ENCODE measurements around the gene PAQR5. TPM values are rescaled to one million over a fixed set of nuclear protein-coding genes. Genes with fewer than 3 reads are reported as not detected.
"Not testable (repeated sequence)": the region's sequence is repeated elsewhere in the genome, so short reads cannot be mapped to it uniquely, and the experiment has no call there.

Gene PAQR5
- total and polyA plus RNA-seq, 3 donors from 2014 or later, result 0.25 to 4.5 (median 0.31) TPM

DNA sequence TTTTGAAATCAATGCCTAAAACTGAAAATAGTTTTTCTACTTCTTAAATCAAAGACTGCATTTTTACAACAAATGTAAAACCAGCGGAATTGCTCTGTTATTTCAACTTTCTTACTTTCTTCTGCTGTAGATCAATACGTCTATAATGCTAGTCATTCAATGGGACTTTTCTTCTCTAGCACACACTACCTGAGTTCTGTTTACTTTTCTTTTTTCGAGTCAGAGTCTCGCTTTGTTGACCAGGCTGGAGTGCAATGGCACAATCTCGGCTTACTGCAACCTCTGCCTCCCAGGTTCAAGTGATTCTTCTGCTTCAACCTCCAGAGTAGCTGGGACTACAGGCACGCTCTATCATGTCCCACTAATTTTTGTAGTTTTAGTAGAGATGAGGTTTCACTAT is 74.7 kb downstream of the PAQR5 start:
- H3K9me3 ChIP-seq, result no peaks in the 10 kb centered on the region
- no peak overlapping the region for H3K27ac ChIP-seq
- DNase-seq, result no peak
- intact Hi-C loops (cut with DNase I; ENCODE audit: low total_unique reads), result no loop called here
- no peak overlapping the region for H3K4me3 ChIP-seq
- 91 to 94% methylated on average over 6 of the region's 6 CpGs for WGBS, 2 donors
- no peaks in the 10 kb centered on the region for H3K27me3 ChIP-seq
- no peaks in the 10 kb centered on the region for H3K36me3 ChIP-seq (ENCODE audit: low read depth, missing control alignments)
- TF ChIP-seq POLR2A (IDR thresholded peaks at IDR 0.05), result no peak
- H3K4me1 ChIP-seq, result peaks cover 9% of the 10 kb centered on the region

DNA sequence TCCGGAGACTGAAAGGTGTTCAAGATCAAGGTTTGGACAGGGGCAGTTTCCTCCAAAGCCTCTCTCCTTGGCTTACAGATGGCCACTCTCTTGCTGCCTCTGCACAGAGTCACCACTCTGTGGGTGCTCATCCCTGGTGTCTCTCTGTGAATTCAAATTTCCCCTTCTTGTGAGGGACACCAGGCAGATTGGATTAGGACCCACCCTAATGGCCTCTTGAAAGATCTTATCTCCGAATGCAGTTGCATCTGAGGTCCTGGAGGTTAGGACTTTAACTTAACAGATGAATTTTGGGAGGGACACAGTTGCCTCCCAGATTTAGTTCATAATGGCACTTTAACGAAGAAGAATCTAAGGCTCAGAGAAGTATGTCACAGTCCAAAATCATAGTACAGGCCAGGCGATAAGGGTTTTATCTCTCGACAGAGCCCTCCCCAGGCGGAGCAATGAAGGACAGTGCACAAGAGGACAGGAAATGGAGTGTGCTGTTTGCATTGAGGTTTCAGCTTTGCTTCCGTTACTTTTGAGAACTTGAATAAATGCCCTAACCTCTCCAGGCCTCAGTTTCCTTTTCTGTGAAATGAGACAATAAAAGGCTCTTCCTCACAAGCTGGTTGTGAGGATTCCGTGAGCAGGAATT is 76.6 kb downstream of the PAQR5 start:
- intact Hi-C loops (cut with DNase I; ENCODE audit: low total_unique reads), result no loop called here

DNA sequence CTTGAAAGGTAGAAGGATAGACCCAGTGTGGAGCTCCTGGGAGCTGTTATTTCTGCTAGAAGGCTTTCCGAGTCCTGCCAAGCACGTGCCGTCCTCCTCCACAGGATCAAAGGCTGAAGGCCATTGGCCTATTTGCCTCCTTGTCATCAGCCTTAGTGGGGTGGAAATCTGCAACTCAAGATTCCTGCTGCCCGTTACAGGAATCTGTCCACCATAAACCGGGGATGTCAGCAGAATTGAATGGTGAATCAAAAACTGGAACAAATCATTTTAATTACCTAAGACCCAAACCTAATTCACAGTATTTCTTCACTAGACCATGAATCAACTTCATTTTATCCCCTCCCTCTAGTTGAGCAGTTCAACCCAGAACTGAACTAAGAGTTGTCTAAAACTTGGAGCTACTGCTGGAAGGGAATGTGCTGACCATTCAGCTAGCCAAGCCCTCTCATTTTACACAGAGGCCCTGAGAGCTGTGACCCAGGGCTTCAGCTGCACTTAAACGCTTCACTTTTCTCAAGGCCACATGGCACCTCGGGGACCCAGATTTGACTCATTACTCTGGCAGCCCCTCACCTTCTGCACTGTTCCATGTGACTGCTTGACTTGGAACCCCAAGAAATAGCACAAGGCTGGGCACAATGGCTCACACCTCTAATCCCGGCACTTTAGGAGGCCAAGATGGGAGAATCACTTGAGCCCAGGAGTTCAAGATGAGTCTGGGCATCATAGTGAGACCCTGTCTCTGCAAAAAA is 78.7 kb downstream of the PAQR5 start:
- Histone ChIP-seq H3K36me3 (ENCODE audit: low read depth, missing control alignments) (no peaks in the 10 kb centered on the region), H3K9me3 (no peaks in the 10 kb centered on the region), H3K27ac (no peak overlapping the region), H3K4me1 (peaks cover 9% of the 10 kb centered on the region), H3K27me3 (no peaks in the 10 kb centered on the region), H3K4me3 (no peak overlapping the region)
- 55 to 56% methylated on average over 8 of the region's 8 CpGs for WGBS, 2 donors
- intact Hi-C loops (cut with DNase I; ENCODE audit: low total_unique reads), result no loop called here
- DNase-seq, result no peak
- TF ChIP-seq POLR2A (IDR thresholded peaks at IDR 0.05), result no peak
- TF ChIP-seq, protein P1, sequence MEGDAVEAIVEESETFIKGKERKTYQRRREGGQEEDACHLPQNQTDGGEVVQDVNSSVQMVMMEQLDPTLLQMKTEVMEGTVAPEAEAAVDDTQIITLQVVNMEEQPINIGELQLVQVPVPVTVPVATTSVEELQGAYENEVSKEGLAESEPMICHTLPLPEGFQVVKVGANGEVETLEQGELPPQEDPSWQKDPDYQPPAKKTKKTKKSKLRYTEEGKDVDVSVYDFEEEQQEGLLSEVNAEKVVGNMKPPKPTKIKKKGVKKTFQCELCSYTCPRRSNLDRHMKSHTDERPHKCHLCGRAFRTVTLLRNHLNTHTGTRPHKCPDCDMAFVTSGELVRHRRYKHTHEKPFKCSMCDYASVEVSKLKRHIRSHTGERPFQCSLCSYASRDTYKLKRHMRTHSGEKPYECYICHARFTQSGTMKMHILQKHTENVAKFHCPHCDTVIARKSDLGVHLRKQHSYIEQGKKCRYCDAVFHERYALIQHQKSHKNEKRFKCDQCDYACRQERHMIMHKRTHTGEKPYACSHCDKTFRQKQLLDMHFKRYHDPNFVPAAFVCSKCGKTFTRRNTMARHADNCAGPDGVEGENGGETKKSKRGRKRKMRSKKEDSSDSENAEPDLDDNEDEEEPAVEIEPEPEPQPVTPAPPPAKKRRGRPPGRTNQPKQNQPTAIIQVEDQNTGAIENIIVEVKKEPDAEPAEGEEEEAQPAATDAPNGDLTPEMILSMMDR (IDR thresholded peaks at IDR 0.05), result no peak

More for the DNA sequence above, 76.6 kb downstream of the PAQR5 start:
- Histone ChIP-seq H3K9me3 (no peaks in the 10 kb centered on the region), H3K27ac (no peak overlapping the region), H3K4me3 (no peak overlapping the region), H3K27me3 (no peaks in the 10 kb centered on the region), H3K4me1 (peaks cover 9% of the 10 kb centered on the region), H3K36me3 (ENCODE audit: low read depth, missing control alignments) (no peaks in the 10 kb centered on the region)
- DNase-seq, result no peak
- TF ChIP-seq, protein P1 (IDR thresholded peaks at IDR 0.05), result no peak
- TF ChIP-seq POLR2A (IDR thresholded peaks at IDR 0.05), result no peak
- 79 to 80% methylated on average over 8 of the region's 8 CpGs for WGBS, 2 donors

DNA sequence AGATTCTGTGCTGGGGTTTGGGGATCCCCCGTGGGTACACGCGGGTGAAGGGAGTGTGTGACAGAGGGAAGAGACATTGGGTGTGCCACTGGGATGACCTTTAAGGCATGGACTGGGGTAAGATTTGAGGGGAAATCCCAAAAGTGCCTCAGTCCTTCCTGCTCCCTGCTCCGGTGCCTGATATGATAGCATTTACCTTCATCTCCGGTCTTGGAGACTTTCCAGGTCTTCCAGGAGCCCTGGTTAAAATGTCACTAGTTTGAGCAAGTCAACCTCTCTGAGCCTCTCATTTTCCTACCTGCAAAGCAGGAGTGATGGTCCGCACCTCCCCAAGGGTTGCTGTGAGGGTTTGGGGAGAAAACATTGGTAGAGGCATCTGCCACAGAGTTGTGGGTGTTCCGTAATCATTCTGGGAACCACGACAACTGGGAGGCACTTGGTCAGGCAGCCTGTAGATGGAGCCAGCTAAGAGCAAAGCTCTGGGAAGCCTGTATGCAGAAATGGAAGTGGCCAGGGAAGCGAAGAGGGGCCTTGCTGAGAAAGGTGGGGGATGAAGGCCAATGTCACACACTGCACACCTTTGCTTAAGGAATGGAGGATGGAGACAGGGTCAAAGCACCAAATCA is 81.5 kb downstream of the PAQR5 start:
- H3K4me1 ChIP-seq, result peaks cover 9% of the 10 kb centered on the region
- intact Hi-C loops (cut with DNase I; ENCODE audit: low total_unique reads), result no loop called here
- H3K27ac ChIP-seq, result no peak overlapping the region
- H3K4me3 ChIP-seq, result no peak overlapping the region
- no peak for DNase-seq
- no peaks in the 10 kb centered on the region for H3K27me3 ChIP-seq
- no peak for TF ChIP-seq POLR2A (IDR thresholded peaks at IDR 0.05)
- TF ChIP-seq, protein P1 (IDR thresholded peaks at IDR 0.05), result no peak
- no peaks in the 10 kb centered on the region for H3K9me3 ChIP-seq
- no peaks in the 10 kb centered on the region for H3K36me3 ChIP-seq (ENCODE audit: low read depth, missing control alignments)
- WGBS, 2 donors, result 87 to 92% methylated on average over 8 to 9 of the region's 9 CpGs

DNA sequence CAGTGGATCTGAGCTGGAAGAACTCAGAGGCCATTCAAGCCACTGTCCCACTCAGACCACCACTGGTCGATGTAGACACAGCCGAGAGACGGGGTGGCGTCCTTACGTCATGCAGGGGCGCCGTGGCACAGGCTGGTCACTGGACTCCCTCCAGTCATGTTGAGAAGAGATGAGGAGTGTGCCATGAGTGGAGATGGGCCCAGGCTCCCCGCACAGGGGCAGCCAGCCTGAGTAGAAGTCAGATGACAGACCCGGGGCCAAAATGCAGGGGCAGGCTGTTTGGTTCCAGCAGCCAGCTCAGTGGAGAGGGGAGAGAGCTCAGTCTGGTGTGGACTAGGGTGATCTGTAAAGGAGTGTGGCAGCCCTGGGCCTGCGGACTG is 82.0 kb downstream of the PAQR5 start:
- TF ChIP-seq, protein P1 (IDR thresholded peaks at IDR 0.05), result no peak
- TF ChIP-seq POLR2A (IDR thresholded peaks at IDR 0.05), result no peak
- Histone ChIP-seq H3K27ac (no peak overlapping the region), H3K4me3 (no peak overlapping the region), H3K27me3 (no peaks in the 10 kb centered on the region), H3K36me3 (ENCODE audit: low read depth, missing control alignments) (no peaks in the 10 kb centered on the region), H3K9me3 (no peaks in the 10 kb centered on the region), H3K4me1 (peaks cover 9% of the 10 kb centered on the region)
- DNase-seq, result no peak
- intact Hi-C loops (cut with DNase I; ENCODE audit: low total_unique reads), result no loop called here
- 94 to 95% methylated on average over 10 of the region's 10 CpGs for WGBS, 2 donors

DNA sequence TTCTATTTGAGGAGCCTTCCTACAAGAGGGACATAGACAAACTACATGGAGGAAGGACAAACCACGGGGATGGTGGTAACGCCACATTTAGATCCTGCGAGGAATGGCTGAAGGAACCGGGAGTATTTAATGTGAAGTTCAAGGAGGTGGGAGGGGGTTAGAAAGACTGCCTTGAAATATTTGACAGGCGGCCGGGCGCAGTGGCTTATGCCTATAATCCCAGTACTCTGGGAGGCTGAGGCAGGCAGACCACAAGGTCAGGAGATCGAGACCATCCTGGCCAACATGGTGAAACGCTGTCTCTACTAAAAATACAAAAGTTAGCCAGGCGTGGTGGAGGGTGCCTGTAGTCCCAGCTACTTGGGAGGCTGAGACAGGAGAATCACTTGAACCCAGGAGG is 83.5 kb downstream of the PAQR5 start:
- WGBS, 2 donors, result 89 to 96% methylated on average over 10 of the region's 10 CpGs
- H3K4me1 ChIP-seq; H3K9me3 ChIP-seq; H3K4me3 ChIP-seq; intact Hi-C loops (cut with DNase I; ENCODE audit: low total_unique reads); H3K36me3 ChIP-seq (ENCODE audit: low read depth, missing control alignments); H3K27me3 ChIP-seq; H3K27ac ChIP-seq; DNase-seq: not testable (repeated sequence)

DNA sequence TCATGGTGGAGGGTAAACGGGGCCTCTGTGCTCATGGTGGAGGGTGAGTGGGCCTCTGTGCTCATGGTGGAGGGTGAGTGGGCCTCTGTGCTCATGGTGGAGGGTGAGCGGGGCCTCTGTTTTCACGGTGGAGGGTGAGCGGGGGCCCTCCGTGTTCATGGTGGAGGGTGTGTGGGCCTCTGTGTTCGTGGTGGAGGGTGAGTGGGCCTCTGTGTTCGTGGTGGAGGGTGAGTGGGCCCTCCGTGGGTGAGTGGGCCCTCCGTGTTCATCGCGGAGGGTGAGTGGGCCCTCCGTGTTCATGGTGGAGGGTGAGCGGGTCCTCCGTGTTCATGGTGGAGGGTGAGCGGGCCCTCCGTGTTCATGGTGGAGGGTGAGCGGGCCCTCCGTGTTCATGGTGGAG is 85.4 kb downstream of the PAQR5 start:
- H3K27ac ChIP-seq; intact Hi-C loops (cut with DNase I; ENCODE audit: low total_unique reads); H3K27me3 ChIP-seq; H3K4me3 ChIP-seq; H3K9me3 ChIP-seq; DNase-seq; H3K36me3 ChIP-seq (ENCODE audit: low read depth, missing control alignments); H3K4me1 ChIP-seq: not testable (repeated sequence)
- 78 to 96% methylated on average over 8 to 14 of the region's 18 CpGs for WGBS, 2 donors

Measured in testis (tissue), 3 donors.